WTC11 (cell line): ENCODE measurements around the gene PHTF2. TPM values are rescaled to one million over a fixed set of nuclear protein-coding genes. Genes with fewer than 3 reads are reported as not detected.

Experiments
- ATAC-seq: fragments of 200-7000 bp; cut with Tn5 transposase; 2 replicates; pipeline ENCODE4 v1.10.0; 2021; ENCODE audit warnings: mild to moderate bottlenecking, moderate library complexity
- CTCF ChIA-PET: fragments of 300-600 bp; sonication (Branson Sonifier 250); formaldehyde crosslinking; loops from one replicate; lab custom pipeline; 2021; ENCODE audit warnings: antibody characterized with exemption; lab: Charles Lee
- POLR2A ChIA-PET: fragments of 350-600 bp; sonication (Branson Sonifier 250); formaldehyde crosslinking; loops from one replicate; lab custom pipeline; 2021; ENCODE audit warnings: antibody characterized with exemption; lab: Charles Lee
- DNase-seq: peaks from one replicate; pipeline ENCODE4 v3.0.0; 2021; ENCODE audit warnings: low spot score
- H3K27ac Mint-ChIP-seq: 2 replicates; pipeline ENCODE4 v1.8.0; 2021; ENCODE audit warnings: mixed read lengths
- H3K27me3 Mint-ChIP-seq: 2 replicates; pipeline ENCODE4 v1.8.0; 2021; ENCODE audit warnings: low read depth, mild to moderate bottlenecking, moderate library complexity, mixed read lengths
- H3K36me3 Mint-ChIP-seq: 2 replicates; pipeline ENCODE4 v1.8.0; 2021; ENCODE audit warnings: mixed read lengths
- H3K4me1 Mint-ChIP-seq: 2 replicates; pipeline ENCODE4 v1.8.0; 2022; ENCODE audit warnings: mixed read lengths
- H3K4me3 Mint-ChIP-seq: 2 replicates; pipeline ENCODE4 v1.8.0; 2021; ENCODE audit warnings: mild to moderate bottlenecking, moderate library complexity, mixed read lengths
- H3K9me3 Mint-ChIP-seq: 2 replicates; pipeline ENCODE4 v1.8.0; 2021; ENCODE audit warnings: mixed read lengths
- ATF1 ChIP-seq: sonication (generic); formaldehyde crosslinking; IDR thresholded peaks from 2 replicates; pipeline ENCODE4 v1.8.1; 2023; ENCODE audit warnings: mild to moderate bottlenecking, moderate library complexity, missing genetic modification reagents
- CREB1 ChIP-seq: sonication (generic); formaldehyde crosslinking; IDR thresholded peaks from 2 replicates; pipeline ENCODE4 v1.8.0; 2023; ENCODE audit warnings: mild to moderate bottlenecking, missing genetic modification reagents
- ESRRA ChIP-seq: sonication (generic); formaldehyde crosslinking; IDR thresholded peaks from 2 replicates; pipeline ENCODE4 v1.8.1; 2022; ENCODE audit warnings: mild to moderate bottlenecking, missing genetic modification reagents, borderline replicate concordance
- ETV6 ChIP-seq: sonication (generic); formaldehyde crosslinking; IDR thresholded peaks from 2 replicates; pipeline ENCODE4 v1.8.1; 2022; ENCODE audit warnings: mild to moderate bottlenecking, missing genetic modification reagents
- FOXP1 ChIP-seq: sonication (generic); formaldehyde crosslinking; IDR thresholded peaks from 2 replicates; pipeline ENCODE4 v1.8.0; 2022; ENCODE audit warnings: missing genetic modification reagents, mild to moderate bottlenecking, moderate library complexity, borderline replicate concordance
- MXD4 ChIP-seq: fragments of 250-450 bp; sonication (Bioruptor Pico); IDR thresholded peaks from 2 replicates; pipeline ENCODE4 v1.8.0; 2021; ENCODE audit warnings: mild to moderate bottlenecking, moderate library complexity, borderline replicate concordance
- PRRX2 ChIP-seq: fragments of 250-450 bp; sonication (Bioruptor Pico); IDR thresholded peaks from 2 replicates; pipeline ENCODE4 v1.8.0; 2021; ENCODE audit warnings: mild to moderate bottlenecking
- TP53 ChIP-seq: sonication (generic); formaldehyde crosslinking; IDR thresholded peaks from 2 replicates; pipeline ENCODE4 v1.8.1; 2023; ENCODE audit warnings: mild to moderate bottlenecking, missing genetic modification reagents
- ZNF232 ChIP-seq: sonication (generic); formaldehyde crosslinking; IDR thresholded peaks from 2 replicates; pipeline ENCODE4 v1.8.0; 2022; ENCODE audit warnings: mild to moderate bottlenecking, missing genetic modification reagents
- ZNF416 ChIP-seq: fragments of 250-450 bp; sonication (Bioruptor Pico); IDR thresholded peaks from 2 replicates; pipeline ENCODE4 v1.9.0; 2021; ENCODE audit warnings: mild to moderate bottlenecking, inconsistent platforms
- ZNF671 ChIP-seq: fragments of 250-450 bp; sonication (Bioruptor Pico); IDR thresholded peaks from 2 replicates; pipeline ENCODE4 v1.8.0; 2021; ENCODE audit warnings: mild to moderate bottlenecking
- total RNA-seq: library from RNA; stranded (reverse); gene quantifications from 3 replicates; pipeline ENCODE4 v1.2.3, GENCODE V29; 2021
- TF ChIP-seq, protein P1 (sequence below): fragments of 250-450 bp; sonication (Bioruptor Pico); IDR thresholded peaks from 2 replicates; pipeline ENCODE4 v1.9.0; 2021; ENCODE audit warnings: moderate library complexity, mild to moderate bottlenecking, inconsistent platforms, borderline replicate concordance
- TF ChIP-seq, protein P2 (sequence below): sonication (generic); formaldehyde crosslinking; IDR thresholded peaks from 2 replicates; pipeline ENCODE4 v1.8.1; 2023; ENCODE audit warnings: mild to moderate bottlenecking, missing genetic modification reagents, moderate library complexity
- TF ChIP-seq, protein P3 (sequence below): sonication (generic); formaldehyde crosslinking; IDR thresholded peaks from 2 replicates; pipeline ENCODE4 v1.8.0; 2022; ENCODE audit warnings: mild to moderate bottlenecking, missing genetic modification reagents
- TF ChIP-seq, protein P4 (sequence below): sonication (generic); formaldehyde crosslinking; IDR thresholded peaks from 2 replicates; pipeline ENCODE4 v1.8.1; 2023; ENCODE audit warnings: mild to moderate bottlenecking, missing genetic modification reagents, borderline replicate concordance
- TF ChIP-seq, protein P5 (sequence below): fragments of 250-450 bp; sonication (Bioruptor Pico); IDR thresholded peaks from 2 replicates; pipeline ENCODE4 v1.8.0; 2021; ENCODE audit warnings: mild to moderate bottlenecking
- TF ChIP-seq, protein P6 (sequence below): fragments of 250-450 bp; sonication (Bioruptor Pico); IDR thresholded peaks from 2 replicates; pipeline ENCODE4 v1.9.0; 2021; ENCODE audit warnings: mild to moderate bottlenecking, borderline replicate concordance
- TF ChIP-seq, protein P7 (sequence below): sonication (generic); formaldehyde crosslinking; IDR thresholded peaks from 2 replicates; pipeline ENCODE4 v1.8.1; 2022; ENCODE audit warnings: low read depth, mild to moderate bottlenecking, moderate library complexity, missing genetic modification reagents, borderline replicate concordance
- TF ChIP-seq, protein P8 (sequence below): fragments of 250-450 bp; sonication (Bioruptor Pico); IDR thresholded peaks from 2 replicates; pipeline ENCODE4 v2.1.2; 2022; ENCODE audit warnings: mild to moderate bottlenecking, moderate library complexity

PHTF2 gene
- total RNA-seq, 1 experiment from 2014 or later: 17.9 TPM

DNA sequence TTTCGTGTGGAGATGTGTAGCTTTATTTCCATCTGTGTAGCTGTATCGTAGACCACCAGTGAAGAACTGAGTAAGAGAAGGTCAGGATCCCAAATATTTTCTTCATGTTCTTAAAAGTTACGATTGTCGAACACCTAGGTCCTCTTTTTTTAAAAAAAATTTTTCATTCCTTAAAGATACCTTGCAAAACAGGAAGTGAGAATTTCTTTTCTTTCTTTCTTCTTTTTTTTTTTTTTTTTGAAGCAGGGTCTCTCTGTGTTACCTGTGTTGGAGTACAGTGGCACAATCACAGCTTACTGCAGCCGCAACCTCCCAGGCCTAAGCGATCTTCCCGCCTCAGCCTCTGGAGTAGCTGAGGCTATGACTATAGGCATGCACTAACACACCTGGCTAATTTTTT is 60.8 kb downstream of the PHTF2 start:
- CTCF ChIA-PET: no interaction called here
- Mint-ChIP-seq H3K36me3 (no peaks in the 10 kb centered on the region), H3K27ac (no peak overlapping the region), H3K9me3 (no peaks in the 10 kb centered on the region), H3K4me3 (no peak overlapping the region), H3K4me1 (peaks cover 18% of the 10 kb centered on the region), H3K27me3 (no peaks in the 10 kb centered on the region)
- DNase-seq (no peak), ATAC-seq (no peak)
- POLR2A ChIA-PET: no interaction called here
- TF ChIP-seq, protein P1, sequence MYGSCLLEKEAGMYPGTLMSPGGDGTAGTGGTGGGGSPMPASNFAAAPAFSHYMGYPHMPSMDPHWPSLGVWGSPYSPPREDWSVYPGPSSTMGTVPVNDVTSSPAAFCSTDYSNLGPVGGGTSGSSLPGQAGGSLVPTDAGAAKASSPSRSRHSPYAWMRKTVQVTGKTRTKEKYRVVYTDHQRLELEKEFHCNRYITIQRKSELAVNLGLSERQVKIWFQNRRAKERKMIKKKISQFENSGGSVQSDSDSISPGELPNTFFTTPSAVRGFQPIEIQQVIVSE (CRISPR knock-in tag): no peak
- TF ChIP-seq ZNF671 (CRISPR knock-in tag) (no peak), ZNF416 (CRISPR knock-in tag) (no peak), ATF1 (CRISPR knock-in tag) (no peak), MXD4 (CRISPR knock-in tag) (no peak), ZNF232 (CRISPR knock-in tag) (no peak), TP53 (no peak), PRRX2 (no peak)
- TF ChIP-seq, protein P2, sequence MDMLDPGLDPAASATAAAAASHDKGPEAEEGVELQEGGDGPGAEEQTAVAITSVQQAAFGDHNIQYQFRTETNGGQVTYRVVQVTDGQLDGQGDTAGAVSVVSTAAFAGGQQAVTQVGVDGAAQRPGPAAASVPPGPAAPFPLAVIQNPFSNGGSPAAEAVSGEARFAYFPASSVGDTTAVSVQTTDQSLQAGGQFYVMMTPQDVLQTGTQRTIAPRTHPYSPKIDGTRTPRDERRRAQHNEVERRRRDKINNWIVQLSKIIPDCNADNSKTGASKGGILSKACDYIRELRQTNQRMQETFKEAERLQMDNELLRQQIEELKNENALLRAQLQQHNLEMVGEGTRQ (CRISPR knock-in tag): no peak
- TF ChIP-seq, protein P3, sequence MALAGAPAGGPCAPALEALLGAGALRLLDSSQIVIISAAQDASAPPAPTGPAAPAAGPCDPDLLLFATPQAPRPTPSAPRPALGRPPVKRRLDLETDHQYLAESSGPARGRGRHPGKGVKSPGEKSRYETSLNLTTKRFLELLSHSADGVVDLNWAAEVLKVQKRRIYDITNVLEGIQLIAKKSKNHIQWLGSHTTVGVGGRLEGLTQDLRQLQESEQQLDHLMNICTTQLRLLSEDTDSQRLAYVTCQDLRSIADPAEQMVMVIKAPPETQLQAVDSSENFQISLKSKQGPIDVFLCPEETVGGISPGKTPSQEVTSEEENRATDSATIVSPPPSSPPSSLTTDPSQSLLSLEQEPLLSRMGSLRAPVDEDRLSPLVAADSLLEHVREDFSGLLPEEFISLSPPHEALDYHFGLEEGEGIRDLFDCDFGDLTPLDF (CRISPR knock-in tag): no peak
- TF ChIP-seq, protein P4, sequence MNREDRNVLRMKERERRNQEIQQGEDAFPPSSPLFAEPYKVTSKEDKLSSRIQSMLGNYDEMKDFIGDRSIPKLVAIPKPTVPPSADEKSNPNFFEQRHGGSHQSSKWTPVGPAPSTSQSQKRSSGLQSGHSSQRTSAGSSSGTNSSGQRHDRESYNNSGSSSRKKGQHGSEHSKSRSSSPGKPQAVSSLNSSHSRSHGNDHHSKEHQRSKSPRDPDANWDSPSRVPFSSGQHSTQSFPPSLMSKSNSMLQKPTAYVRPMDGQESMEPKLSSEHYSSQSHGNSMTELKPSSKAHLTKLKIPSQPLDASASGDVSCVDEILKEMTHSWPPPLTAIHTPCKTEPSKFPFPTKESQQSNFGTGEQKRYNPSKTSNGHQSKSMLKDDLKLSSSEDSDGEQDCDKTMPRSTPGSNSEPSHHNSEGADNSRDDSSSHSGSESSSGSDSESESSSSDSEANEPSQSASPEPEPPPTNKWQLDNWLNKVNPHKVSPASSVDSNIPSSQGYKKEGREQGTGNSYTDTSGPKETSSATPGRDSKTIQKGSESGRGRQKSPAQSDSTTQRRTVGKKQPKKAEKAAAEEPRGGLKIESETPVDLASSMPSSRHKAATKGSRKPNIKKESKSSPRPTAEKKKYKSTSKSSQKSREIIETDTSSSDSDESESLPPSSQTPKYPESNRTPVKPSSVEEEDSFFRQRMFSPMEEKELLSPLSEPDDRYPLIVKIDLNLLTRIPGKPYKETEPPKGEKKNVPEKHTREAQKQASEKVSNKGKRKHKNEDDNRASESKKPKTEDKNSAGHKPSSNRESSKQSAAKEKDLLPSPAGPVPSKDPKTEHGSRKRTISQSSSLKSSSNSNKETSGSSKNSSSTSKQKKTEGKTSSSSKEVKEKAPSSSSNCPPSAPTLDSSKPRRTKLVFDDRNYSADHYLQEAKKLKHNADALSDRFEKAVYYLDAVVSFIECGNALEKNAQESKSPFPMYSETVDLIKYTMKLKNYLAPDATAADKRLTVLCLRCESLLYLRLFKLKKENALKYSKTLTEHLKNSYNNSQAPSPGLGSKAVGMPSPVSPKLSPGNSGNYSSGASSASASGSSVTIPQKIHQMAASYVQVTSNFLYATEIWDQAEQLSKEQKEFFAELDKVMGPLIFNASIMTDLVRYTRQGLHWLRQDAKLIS (CRISPR knock-in tag): no peak

DNA sequence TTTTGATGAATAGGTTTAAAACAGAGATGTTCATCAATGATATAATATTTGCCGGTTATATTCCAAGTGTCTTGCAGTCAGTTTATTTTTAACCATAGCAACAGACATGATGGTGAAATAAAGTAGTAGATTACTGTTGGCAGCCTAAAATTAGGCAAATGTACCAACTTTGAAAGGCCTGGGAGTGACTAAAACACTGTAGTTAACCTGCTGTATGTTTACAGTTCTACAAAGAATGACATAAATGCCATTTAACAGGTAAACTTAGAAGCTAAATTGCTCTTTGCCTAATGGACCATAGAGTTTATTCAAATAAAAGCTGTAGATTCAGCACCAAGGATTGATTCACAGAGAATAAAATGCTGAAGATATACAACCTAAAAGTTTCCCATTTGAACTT is 64.1 kb downstream of the PHTF2 start:
- Mint-ChIP-seq H3K4me3 (no peak overlapping the region), H3K27me3 (no peaks in the 10 kb centered on the region), H3K9me3 (no peaks in the 10 kb centered on the region), H3K4me1 (peaks cover 18% of the 10 kb centered on the region), H3K36me3 (no peaks in the 10 kb centered on the region), H3K27ac (no peak overlapping the region)
- ChIA-PET POLR2A (no interaction called here), CTCF (interaction anchor here (0.6 kb wide), 1 partner anchor 22 kb away, joined by 4 read pairs; no protein-coding TSS in a partner anchor)
- ATAC-seq (no peak), DNase-seq (no peak)
- TF ChIP-seq, protein P2 (CRISPR knock-in tag): no peak
- no peak for TF ChIP-seq ESRRA
- TF ChIP-seq, protein P5, sequence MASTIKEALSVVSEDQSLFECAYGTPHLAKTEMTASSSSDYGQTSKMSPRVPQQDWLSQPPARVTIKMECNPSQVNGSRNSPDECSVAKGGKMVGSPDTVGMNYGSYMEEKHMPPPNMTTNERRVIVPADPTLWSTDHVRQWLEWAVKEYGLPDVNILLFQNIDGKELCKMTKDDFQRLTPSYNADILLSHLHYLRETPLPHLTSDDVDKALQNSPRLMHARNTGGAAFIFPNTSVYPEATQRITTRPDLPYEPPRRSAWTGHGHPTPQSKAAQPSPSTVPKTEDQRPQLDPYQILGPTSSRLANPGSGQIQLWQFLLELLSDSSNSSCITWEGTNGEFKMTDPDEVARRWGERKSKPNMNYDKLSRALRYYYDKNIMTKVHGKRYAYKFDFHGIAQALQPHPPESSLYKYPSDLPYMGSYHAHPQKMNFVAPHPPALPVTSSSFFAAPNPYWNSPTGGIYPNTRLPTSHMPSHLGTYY (CRISPR knock-in tag): no peak
- TF ChIP-seq FOXP1 (CRISPR knock-in tag): no peak
- TF ChIP-seq, protein P6, sequence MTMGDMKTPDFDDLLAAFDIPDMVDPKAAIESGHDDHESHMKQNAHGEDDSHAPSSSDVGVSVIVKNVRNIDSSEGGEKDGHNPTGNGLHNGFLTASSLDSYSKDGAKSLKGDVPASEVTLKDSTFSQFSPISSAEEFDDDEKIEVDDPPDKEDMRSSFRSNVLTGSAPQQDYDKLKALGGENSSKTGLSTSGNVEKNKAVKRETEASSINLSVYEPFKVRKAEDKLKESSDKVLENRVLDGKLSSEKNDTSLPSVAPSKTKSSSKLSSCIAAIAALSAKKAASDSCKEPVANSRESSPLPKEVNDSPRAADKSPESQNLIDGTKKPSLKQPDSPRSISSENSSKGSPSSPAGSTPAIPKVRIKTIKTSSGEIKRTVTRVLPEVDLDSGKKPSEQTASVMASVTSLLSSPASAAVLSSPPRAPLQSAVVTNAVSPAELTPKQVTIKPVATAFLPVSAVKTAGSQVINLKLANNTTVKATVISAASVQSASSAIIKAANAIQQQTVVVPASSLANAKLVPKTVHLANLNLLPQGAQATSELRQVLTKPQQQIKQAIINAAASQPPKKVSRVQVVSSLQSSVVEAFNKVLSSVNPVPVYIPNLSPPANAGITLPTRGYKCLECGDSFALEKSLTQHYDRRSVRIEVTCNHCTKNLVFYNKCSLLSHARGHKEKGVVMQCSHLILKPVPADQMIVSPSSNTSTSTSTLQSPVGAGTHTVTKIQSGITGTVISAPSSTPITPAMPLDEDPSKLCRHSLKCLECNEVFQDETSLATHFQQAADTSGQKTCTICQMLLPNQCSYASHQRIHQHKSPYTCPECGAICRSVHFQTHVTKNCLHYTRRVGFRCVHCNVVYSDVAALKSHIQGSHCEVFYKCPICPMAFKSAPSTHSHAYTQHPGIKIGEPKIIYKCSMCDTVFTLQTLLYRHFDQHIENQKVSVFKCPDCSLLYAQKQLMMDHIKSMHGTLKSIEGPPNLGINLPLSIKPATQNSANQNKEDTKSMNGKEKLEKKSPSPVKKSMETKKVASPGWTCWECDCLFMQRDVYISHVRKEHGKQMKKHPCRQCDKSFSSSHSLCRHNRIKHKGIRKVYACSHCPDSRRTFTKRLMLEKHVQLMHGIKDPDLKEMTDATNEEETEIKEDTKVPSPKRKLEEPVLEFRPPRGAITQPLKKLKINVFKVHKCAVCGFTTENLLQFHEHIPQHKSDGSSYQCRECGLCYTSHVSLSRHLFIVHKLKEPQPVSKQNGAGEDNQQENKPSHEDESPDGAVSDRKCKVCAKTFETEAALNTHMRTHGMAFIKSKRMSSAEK (CRISPR knock-in tag): no peak
- TF ChIP-seq CREB1 (CRISPR knock-in tag): no peak
- no peak for TF ChIP-seq ETV6 (CRISPR knock-in tag)
- TF ChIP-seq, protein P7, sequence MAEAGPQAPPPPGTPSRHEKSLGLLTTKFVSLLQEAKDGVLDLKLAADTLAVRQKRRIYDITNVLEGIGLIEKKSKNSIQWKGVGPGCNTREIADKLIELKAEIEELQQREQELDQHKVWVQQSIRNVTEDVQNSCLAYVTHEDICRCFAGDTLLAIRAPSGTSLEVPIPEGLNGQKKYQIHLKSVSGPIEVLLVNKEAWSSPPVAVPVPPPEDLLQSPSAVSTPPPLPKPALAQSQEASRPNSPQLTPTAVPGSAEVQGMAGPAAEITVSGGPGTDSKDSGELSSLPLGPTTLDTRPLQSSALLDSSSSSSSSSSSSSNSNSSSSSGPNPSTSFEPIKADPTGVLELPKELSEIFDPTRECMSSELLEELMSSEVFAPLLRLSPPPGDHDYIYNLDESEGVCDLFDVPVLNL: no peak
- TF ChIP-seq, protein P8, sequence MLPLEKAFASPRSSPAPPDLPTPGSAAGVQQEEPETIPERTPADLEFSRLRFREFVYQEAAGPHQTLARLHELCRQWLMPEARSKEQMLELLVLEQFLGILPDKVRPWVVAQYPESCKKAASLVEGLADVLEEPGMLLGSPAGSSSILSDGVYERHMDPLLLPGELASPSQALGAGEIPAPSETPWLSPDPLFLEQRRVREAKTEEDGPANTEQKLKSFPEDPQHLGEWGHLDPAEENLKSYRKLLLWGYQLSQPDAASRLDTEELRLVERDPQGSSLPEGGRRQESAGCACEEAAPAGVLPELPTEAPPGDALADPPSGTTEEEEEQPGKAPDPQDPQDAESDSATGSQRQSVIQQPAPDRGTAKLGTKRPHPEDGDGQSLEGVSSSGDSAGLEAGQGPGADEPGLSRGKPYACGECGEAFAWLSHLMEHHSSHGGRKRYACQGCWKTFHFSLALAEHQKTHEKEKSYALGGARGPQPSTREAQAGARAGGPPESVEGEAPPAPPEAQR: no peak
